NCI-H2029 (cell line): Measurements from ENCODE around the gene IGSF9.

Experiments
- DNase-seq: peaks from one replicate; lab custom pipeline; 2025; lab: John Stamatoyannopoulos, UW

IGSF9 gene

DNA sequence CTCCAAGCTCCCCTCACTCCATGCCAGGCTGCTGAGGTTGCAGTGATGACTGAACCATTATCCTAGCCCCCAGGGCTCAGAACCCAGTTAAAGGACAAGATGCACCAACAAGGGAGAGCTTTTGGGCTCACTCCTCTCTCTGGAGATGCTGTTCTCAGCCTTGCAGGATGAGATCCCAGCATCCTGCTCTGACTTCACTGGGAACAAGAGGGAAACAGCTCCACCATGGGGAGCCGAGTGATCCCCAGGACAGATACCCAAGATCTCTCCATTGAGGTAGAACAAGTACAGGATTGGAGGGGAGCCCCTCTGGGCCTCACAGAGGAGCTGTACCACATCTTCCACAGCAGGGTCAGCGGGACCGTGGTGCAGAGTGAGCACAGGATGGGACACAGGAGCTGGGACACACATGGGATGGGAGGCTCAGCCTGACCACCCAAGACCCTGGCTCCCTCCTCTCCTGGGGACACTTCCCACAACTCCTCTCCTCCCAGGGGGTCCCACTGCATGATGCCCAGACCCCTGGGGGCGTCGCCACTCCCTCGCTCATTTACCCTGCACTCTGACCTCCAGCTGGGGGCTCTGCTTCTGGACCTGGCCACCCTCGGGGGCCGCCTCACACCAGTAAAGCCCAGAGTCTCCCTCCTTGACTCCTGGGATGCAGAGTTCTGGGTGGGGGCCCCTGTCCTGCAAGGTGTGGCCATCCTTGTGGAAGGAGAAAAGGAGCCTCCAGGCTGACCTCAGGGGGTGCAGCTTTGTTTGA, 27.2 kb upstream of the IGSF9 start:
- no peak for DNase-seq

DNA sequence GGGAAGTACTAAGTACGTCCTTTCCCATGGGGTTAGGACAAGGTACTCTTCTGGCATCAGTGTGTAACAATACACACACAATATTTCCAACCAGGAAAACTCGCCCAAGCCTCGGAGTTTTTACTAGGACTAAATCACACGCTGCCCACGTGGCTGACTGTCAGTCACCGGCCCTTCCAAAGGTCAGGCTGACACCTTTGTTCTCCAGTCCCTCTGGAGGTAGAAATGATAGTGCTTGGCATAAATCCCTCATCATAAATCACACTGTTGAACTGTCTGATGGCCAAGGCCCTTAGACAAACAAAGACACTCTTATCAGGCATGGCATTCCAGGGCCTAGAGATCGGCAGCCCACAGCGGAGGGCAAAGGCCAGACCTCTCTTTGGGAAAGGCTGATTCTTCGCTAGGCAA, 25.5 kb upstream of the IGSF9 start:
- no peak for DNase-seq

DNA sequence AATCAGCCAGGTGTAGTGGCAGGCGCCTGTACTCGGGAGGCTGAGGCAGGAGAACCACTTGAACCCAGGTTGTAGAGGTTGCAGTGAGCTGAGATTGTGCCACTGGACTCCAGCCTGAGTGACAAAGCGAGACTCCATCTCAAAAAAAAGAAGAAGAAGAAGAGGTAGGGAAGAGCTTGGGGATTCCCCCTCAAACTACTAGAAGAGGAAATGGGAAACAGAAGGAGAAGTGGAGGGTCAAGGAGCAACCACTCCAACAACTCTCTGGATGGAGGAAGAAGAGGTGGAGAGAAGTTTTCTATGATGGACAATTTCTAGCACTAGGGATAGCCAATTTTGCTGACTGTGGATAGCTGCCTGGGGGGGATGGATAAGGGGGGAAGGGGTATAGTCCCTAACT, 23.5 kb upstream of the IGSF9 start:
- DNase-seq: no peak

DNA sequence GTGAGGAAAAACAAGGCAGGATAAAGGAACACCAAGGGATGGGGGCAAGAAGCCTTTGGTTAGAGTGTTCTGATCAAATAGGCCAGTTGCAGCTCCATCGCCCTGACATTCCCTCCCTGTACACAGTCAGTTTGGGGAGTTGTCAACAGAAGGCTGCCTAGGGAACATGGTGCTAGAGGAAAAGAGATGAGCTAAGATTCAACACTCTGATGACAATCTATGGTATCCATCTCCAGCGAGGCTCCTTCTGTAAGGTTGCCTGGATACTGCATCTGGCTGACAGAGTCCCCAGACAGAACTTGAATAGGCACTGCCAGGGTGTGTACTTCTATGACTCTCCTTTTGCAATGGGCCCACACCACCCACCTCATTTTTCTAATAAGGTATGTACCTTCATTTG, 19.9 kb upstream of the IGSF9 start:
- no peak for DNase-seq

DNA sequence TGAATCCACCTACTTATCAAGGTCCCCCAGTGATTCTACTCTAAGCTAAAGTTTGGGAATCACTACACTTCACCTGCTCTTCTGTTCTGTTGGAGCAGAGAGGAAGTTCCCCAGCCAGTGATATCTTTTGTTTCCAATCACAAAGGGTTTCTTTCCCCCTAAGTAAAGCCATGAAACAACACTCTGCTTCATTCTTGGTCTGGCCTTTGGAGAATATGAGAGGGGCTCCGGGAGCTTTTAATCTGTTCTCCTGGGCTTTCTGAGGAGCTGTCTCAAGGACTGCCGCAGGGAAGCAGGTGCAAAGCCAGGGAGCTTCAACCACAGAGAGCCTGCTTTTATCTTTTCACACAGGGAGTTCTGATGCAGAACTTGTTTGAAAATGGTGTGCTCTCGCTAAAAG, 18.7 kb upstream of the IGSF9 start:
- no peak for DNase-seq

DNA sequence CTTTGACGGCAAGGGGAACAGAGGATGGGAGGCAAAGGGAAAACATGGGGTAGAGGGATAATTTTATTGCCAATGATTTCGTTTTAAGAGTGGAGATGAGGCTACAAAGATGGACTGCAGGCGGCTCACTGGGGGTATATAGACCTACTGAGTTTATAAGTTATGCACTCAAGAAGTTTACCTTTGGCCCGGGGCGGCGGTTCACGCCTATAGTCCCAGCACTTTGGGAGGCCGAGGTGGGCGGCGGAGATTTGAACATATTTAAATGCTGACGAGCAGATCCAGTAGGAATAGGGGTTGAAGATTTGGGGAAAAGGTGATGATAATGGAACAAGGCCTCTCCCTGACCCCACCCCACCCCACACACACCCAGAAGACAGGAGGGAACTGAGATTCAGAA, 16.8 kb upstream of the IGSF9 start:
- no peak for DNase-seq

DNA sequence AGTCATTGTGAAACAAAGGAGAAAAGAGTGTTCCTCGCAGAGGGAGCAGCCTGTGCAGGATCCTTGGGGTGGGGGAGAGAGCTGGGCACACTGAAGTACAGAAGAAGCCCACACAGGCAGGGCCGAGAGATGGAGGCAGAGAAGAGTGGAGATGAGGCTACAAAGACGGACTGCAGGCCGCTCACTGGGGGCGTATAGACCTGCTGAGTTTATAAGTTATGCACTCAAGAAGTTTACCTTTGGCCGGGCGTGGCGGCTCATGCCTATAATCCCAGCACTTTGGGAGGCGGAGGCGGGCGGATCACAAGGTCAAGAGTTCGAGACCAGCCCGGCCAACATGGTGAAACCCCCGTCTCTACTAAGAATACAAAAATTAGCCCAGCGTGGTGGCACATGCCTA, 16.2 kb upstream of the IGSF9 start:
- no peak for DNase-seq

DNA sequence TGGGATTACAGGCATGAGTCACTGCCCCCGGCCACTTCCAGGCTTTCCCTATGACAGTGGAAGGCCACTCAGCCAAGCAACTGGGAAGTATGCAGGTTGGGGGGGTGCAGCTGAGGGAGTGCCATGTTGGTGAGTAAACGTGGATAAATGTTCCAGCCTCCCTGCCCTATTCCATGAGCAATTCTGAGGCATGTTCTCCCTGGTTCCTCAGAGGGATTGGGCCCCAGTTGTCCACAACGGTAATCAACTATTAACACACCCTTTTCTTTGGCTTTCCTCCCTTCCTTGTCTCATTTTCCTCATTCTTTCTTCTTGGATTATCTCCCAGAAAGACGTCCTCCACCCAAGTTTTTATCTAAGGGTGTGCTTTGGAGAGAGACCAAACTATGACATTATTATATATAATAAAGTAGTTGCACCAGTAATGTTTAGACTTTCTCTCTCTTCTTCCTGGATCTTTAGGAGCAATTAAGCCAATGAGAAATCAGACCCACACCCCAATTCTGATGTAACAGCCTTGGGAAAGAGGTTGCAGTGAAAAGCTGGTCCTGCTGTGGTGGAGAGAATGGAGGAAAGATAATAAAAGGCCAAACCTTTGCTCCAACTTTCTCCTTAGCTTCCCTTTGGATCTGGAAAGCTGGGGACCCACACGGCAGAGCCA, 15.4 kb upstream of the IGSF9 start:
- no peak for DNase-seq

DNA sequence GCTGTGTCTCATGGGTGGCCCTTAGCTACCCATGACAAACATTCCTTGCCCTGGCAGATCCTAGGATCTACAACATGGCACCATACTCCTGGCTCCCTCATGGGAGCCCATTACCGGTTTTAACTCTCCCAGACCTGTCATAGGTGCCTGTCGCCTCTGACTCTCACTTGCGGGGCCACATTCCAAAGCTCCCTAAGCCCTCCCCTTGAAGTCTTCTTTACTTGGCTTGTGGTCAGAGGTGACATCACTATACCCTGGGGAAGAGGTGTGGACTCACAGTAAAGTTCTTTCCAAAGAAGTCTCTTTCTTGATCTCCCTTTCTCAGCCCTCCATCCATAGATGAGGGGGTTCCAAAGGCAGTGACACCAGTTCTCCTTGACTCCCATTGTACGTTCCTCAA, 14.0 kb upstream of the IGSF9 start:
- DNase-seq: no peak

DNA sequence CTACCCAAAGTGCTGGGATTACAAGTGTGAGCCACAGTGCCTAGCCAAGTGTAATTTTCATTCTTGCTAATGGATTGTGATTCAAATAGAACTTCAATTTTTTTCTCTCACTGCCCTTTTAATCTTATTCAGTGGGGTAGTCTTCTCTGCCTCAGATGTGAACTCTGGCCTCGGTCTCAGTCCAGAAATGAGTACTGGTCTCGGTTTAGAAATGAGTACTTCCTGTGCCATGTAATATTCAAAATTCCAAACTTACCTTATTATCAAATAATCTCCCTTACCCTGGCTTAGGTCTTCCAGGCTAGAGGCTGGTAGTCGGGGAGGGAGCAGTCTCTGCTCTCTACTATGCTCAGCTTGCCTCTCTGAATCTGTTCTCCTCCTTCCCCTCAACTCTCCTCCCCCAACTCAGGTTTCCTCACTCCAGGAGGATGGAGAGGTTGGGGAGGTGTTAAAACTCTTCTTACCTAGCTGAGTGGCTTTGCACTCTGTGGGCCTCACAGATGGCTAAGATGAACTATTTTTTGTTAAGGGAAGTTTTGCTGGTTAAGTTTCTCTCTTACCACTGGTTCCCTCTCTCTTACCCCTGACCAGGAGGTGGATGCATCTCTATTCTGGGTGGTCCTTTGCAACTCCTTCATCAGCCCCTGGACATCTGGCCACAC, 13.4 kb upstream of the IGSF9 start:
- no peak for DNase-seq

DNA sequence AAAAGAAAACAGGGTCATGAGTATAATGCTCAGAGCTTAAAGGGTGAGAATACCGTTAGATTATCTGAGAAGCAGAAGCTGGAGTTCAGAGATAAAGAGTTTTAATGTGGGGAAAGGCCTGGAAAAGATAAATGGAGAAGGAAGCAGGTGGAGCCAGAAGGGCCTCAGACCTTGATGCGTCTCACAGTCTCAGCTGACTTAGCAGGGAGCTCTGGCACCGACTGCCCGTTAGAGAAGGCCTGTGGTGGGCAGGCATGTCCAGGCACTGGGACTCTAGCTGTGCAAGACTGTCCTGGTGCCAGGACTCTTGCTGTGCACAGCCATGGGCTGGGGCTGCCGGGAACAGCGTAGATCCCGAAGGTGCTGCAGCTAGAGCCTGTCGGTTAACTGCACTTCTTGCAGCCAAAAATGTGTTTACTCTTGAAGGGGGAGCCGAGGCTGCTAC, 12.4 kb upstream of the IGSF9 start:
- DNase-seq: no peak

DNA sequence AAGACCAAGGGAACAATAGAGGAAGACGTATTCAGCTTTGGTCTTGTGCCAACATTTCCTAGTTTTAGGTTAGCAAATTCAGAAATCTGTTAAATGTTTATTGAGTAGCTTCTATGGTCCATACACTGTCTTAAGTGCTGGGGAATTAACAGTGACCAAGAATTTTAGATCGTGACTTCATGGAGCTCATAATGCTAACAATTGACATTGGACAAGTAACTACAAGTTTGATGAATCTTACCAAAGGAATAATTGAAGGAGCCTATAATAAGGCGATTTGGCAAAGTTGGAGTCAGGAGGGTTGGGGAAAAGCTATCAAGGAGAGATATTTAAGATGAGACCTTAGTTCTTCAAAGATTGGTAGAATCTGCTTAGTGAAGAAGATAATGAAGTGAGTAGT, 10.0 kb upstream of the IGSF9 start:
- DNase-seq: no peak

DNA sequence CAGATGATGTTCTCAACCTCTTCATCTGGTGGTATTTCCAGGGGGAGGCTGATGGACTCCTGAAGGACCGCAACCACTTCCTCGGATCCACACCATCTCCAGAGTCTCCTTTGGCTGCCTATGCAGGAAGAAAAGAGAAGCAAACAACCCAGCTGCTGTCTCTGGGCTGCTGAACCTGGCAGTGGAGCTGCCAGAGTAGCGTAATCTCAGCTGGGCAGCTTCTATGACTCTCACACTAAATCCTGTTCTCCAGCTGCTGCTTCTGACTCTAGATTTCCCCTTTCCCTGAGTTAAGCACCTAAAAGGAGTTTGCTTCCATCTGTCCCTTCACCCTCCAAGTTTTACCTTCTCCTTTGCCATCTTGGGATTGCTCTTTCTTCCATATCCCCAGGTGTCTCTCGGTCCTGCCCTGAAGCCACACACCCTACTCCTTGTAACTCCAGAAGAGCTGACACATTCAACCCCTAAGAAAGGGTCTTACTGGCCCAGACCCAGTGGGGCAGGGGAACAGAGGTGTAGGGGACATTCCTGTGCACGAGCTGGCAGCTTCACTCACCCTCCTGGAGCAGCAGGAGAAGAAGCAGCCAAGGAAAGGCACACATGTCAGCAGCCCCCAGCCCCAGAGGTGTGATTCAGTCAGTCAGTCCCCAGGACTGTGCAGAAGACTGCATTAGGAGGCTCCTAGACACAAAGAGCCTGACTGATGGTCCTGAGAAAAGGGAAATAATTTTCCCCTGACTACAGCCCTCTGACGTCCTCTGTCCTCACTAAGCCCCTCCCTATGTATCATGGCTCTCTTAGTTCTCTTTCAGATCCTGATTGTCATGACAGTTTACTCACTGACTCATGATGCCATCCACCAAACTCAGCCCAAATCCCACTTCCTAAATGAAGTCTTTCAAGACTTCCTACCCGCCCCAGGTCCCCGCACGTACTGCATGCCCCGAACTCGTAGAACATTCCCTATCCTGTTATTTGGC, 8.4 kb upstream of the IGSF9 start, which contains the start of gene SLAMF9:
Gene SLAMF9, minus strand, starts transcription at position 702 of the 980 bp plus-strand sequence. Its CDS starts 100 bp downstream, at position 602.
- no peak for DNase-seq

DNA sequence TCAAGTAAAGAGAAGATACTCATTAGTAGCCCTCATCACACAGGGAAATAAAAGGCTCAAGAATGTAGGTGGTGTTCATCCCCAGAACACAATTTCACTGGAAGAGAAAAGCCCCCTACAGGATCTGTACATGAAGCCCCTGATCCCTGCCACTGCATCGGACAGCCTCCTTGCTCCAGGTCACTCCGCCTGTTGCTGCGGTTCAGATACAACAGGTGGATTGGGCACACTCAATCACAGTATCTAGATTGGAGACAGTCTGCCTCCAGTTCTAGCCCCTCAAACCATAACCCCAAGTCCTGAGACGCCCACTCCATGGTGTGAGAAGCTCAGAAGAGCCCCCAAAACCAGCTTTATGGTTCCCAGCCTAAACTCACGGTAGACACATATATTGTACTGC, 7.5 kb upstream of the IGSF9 start:
- DNase-seq: no peak

DNA sequence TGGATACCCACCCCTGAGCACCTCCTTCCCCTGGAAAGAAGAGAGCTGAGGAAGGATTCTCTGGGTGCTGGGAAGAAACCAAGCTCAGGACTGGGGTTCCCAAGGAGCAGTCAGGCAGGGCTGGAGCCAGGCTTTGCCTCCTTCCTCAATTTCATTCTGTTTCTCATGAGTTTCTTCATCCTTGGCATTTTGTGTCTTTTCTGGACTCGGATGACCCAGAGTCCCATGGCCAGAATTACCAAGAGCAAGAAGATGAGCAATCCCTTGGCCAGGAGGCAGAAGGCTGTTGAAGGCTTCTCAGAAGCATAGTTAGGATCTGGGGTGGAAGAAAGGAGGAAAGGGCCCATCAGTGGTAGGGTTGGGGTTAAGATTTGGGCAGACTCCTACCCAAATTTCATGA, 6.1 kb upstream of the IGSF9 start:
- no peak for DNase-seq

DNA sequence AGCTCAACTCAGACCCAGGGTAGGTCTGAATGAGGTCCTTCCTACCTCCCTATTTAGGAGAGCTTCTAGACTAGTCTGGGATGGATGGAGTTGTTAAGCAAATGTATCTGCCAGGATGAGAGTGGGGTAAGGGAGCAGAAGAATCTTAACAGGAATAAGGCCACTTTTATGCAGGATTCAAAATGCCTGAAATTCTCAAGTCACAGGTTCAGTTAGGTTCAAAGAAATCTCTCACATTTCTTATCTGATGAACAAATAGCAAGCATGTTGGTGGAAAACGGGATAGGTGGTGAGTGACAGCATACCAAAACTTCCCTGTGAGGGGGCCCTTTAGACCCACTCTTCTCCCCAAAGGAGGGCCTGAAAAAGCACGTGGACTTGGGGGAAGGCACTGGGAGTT, 5.6 kb upstream of the IGSF9 start:
- DNase-seq: no peak

DNA sequence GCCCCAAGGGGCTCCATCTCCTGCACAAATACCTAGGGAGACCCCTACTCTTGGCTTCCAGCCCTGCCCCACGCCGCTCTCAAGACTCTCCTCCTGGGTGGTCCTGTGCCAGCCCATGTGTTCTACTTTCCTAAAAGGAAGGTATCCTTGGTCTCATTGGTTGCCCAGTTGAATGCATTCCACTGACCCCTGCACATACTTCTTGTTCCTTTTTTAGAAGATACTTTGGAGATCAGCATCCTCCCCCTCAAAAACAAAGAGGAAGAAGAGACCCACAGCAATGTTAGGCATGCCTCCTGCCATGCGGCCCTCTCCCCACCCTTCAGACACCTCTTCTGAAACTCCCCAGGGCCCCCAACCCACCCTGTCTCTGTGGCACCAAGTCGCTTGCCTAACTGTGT, 4.6 kb upstream of the IGSF9 start:
- no peak for DNase-seq

DNA sequence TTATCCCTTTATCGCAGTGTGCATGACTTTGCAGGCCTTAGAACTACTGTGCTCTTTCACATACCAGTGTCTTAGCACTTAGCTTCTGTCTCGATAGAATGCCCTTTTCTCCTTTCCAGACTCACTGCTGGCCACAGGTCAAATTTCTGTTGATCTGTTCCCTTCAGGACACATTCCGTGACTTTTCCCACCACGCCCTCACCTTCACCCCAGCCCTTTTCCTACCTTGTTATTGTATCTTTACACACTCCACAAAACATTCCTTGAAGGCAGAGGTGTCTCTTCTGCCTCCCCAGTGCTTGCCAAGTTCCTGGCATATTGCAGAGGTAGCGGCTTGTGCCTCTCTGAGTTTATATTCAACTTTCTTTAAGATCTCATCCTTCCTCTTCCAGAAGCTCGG, 3.7 kb upstream of the IGSF9 start:
- no peak for DNase-seq

DNA sequence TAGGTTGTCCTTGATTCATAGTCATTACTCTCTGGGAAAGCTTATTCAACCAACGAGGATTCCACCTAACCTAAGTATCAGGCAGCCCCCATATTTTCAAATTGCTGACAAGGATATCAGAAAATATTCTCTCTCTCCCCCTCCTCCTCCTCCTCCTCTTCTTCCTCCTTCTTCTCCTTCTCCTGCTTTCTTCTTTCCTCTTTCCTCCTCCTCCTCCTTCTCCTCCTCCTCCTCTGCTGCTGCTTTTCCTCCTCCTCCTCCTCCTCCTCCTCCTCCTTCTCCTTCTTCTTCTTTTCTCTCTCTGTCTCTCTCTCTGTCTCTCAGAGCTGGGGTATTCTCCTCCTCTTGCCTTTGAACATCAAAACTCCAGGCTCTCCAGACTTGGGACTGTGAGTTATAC, 2.5 kb upstream of the IGSF9 start:
- no peak for DNase-seq

DNA sequence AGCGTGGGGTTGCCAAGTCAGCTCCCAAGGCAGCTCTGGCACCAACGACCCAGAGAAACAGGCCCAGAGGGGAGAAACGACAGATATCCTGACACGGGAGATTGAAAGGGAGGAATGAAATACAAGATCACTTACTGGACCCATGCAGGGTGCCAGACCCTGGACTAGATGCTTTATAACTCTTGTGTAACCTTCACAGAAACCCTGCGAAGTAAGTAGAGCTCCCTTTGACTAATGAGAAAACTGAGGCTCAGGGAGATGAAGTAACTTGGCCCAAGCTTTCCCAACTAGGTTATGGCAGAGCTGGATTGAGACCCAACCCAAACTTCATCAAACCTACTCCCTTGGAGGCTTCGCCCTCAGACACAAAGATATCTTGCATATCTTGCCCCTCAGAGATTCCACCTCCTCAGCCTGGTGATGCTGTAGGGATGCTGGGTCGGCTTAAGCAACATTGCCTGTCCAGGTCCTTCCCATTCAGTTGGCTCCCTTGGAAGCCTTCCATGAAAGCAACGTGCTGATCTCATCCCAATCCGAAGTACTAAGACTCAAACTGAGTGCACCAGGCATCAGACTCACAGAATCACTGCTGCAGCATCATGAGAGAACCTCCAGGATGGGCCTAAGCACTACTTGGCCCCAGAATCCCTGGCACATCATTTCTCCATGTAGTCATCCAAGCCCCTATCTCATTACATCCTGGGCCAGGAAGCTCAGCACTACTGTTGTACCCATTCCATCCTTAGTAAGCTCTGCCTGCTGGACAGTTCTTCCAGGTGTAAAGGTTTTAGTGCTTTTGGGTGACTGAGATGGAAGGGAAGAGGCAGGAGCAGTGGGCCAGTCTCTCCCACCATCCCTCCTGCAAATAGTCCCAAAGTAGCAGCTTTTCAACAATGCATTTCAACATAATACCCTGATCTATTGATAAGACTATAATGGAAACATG, 1.1 kb upstream of the IGSF9 start:
- DNase-seq: no peak
